K562 (cell line): ENCODE results near the gene OTULIN. TPM values are rescaled to one million over a fixed set of nuclear protein-coding genes. Genes with fewer than 3 reads are reported as not detected.
A peak's percentile ranks its signal among the peaks of the same experiment; 100 is the strongest.

ENCODE experiments used
- ARID2 ChIP-seq: fragments of 450-650 bp; IDR thresholded peaks from 2 replicates; pipeline ENCODE4 v1.6.1; 2017; ENCODE audit warnings: antibody characterized with exemption, mild to moderate bottlenecking
- BDP1 ChIP-seq: IDR thresholded peaks from 3 replicates; pipeline ENCODE4 v1.6.1; 2011; ENCODE audit not compliant: insufficient read length, insufficient read depth
- CREB1 ChIP-seq, 2 experiments: sonication (generic) in 1 of 2; formaldehyde crosslinking in 1 of 2; IDR thresholded peaks; 2 replicates each; pipeline versions ENCODE4 v1.6.1 to v1.8.0; 2012 to 2022; ENCODE audit warnings: inconsistent platforms in 1 of 2, mild to moderate bottlenecking in 1 of 2, missing genetic modification reagents in 1 of 2, moderate library complexity in 1 of 2
- FOXJ3 ChIP-seq: sonication (generic); formaldehyde crosslinking; IDR thresholded peaks from 2 replicates; pipeline ENCODE4 v1.4.0; 2020; ENCODE audit warnings: mild to moderate bottlenecking, missing genetic modification reagents
- FOXK2 ChIP-seq, 2 experiments: fragments of 450-650 bp; IDR thresholded peaks in 1 of 2; conservative IDR thresholded peaks in 1 of 2; 2 replicates each; pipeline ENCODE4 v1.6.1; 2016; ENCODE audit warnings: low read depth in 2 of 2, mild to moderate bottlenecking in 1 of 2
- HNRNPH1 ChIP-seq: fragments of 200-400 bp; formaldehyde crosslinking; optimal IDR thresholded peaks from 2 replicates; pipeline ENCODE3; 2017; ENCODE audit warnings: low read depth, mild to moderate bottlenecking, low read length, moderate library complexity
- KDM1A ChIP-seq, 2 experiments: fragments of 450-650 bp; IDR thresholded peaks; 2 replicates each; pipeline ENCODE4 v1.6.1; 2016; ENCODE audit warnings: mild to moderate bottlenecking in 2 of 2
- MBD2 ChIP-seq: sonication (generic); IDR thresholded peaks from 2 replicates; pipeline ENCODE4 v1.6.1; 2016; ENCODE audit warnings: low read depth, borderline replicate concordance
- NRF1 ChIP-seq, 2 experiments: fragments of 450-650 bp; IDR thresholded peaks in 1 of 2; conservative IDR thresholded peaks in 1 of 2; 2 replicates each; pipeline ENCODE4 v1.6.1; 2014; ENCODE audit warnings: mild to moderate bottlenecking in 2 of 2
- PCBP2 ChIP-seq: fragments of 200-400 bp; formaldehyde crosslinking; IDR thresholded peaks from 2 replicates; pipeline ENCODE4 v1.6.1; 2018; ENCODE audit warnings: low read length, low read depth, mild to moderate bottlenecking, moderate library complexity; ENCODE audit not compliant: poor library complexity, severe bottlenecking
- PHB ChIP-seq: fragments of 250-450 bp; sonication (Bioruptor Pico); IDR thresholded peaks from 2 replicates; pipeline ENCODE4 v1.5.0; 2021
- POLR3G ChIP-seq: IDR thresholded peaks from 2 replicates; pipeline ENCODE4 v1.6.1; 2011; ENCODE audit not compliant: insufficient read length, insufficient replicate concordance; ENCODE audit errors: extremely low read depth
- SAFB ChIP-seq: fragments of 200-400 bp; formaldehyde crosslinking; IDR thresholded peaks from 2 replicates; pipeline ENCODE4 v1.6.1; 2017; ENCODE audit warnings: low read depth, low read length, borderline replicate concordance
- SPI1 ChIP-seq: IDR thresholded peaks from 2 replicates; pipeline ENCODE4 v1.6.1; 2011; ENCODE audit warnings: low read depth, low read length, control low read depth, borderline replicate concordance
- TEAD1 ChIP-seq, 2 experiments: fragments of 450-650 bp in 1 of 2; sonication (generic) in 1 of 2; formaldehyde crosslinking; IDR thresholded peaks; 2 replicates each; pipeline versions ENCODE4 v1.4.0 to v1.8.0; 2020 to 2022; ENCODE audit warnings: mild to moderate bottlenecking in 2 of 2, missing genetic modification reagents in 1 of 2
- TOE1 ChIP-seq, 2 experiments: fragments of 450-650 bp in 1 of 2; sonication (generic) in 1 of 2; formaldehyde crosslinking in 1 of 2; IDR thresholded peaks; 2 replicates each; pipeline versions ENCODE4 v1.7.1 to v1.8.0; 2016 to 2022; ENCODE audit warnings: borderline replicate concordance in 2 of 2, mild to moderate bottlenecking in 2 of 2, antibody characterized with exemption in 1 of 2, inconsistent platforms in 1 of 2, low read depth in 1 of 2, missing genetic modification reagents in 1 of 2, moderate library complexity in 1 of 2
- ZBTB7A ChIP-seq: IDR thresholded peaks from 2 replicates; pipeline ENCODE4 v1.6.1; 2011; ENCODE audit warnings: low read depth, mild to moderate bottlenecking, low read length, moderate library complexity, borderline replicate concordance; ENCODE audit not compliant: control insufficient read depth
- ZEB2 ChIP-seq: fragments of 450-650 bp; IDR thresholded peaks from 2 replicates; pipeline ENCODE4 v1.6.1; 2016
- ZKSCAN1 ChIP-seq: fragments of 150-350 bp; IDR thresholded peaks from 2 replicates; pipeline ENCODE4 v1.6.1; 2016; ENCODE audit warnings: low read depth, low read length
- ZNF140 ChIP-seq: fragments of 250-450 bp; sonication (Bioruptor Pico); IDR thresholded peaks from 2 replicates; pipeline ENCODE4 v1.8.0; 2021; ENCODE audit warnings: moderate library complexity, mild to moderate bottlenecking, inconsistent platforms
- ZNF143 ChIP-seq: sonication (generic); formaldehyde crosslinking; IDR thresholded peaks from 2 replicates; pipeline ENCODE4 v1.9.0; 2022; ENCODE audit warnings: mild to moderate bottlenecking, missing genetic modification reagents
- ZNF764 ChIP-seq: fragments of 250-450 bp; sonication (Bioruptor Pico); IDR thresholded peaks from 2 replicates; pipeline ENCODE4 v1.4.0; 2020; ENCODE audit warnings: low read depth, mild to moderate bottlenecking, moderate library complexity
- polyA plus RNA-seq, 8 experiments: library from polyadenylated mRNA; depleted of rRNA in 4 of 8; stranded (reverse) in 5 of 8; unstranded in 3 of 8; fragments of >200 nt; fragmentation: Nextera tagmentation in 2 of 8; fragmentation: Illumina TruSeq in 1 of 8; extraction: Ambion mirVana in 2 of 8; extraction: Trizol in 1 of 8; gene quantifications; 2 replicates each; pipeline versions ENCODE4 v1.2.1 to v1.2.3, GENCODE V29; 2011 to 2014; ENCODE audit warnings: inconsistent platforms in 1 of 8, missing spikeins in 1 of 8
- total RNA-seq, 7 experiments: library from RNA; depleted of rRNA in 6 of 7; stranded (reverse); fragments of >200 nt in 6 of 7; fragmentation: Illumina TruSeq in 2 of 7; extraction: Trizol in 2 of 7; gene quantifications; 2 replicates each; pipeline versions ENCODE4 v1.2.1 to v1.2.3, GENCODE V29; 2011 to 2021; ENCODE audit warnings: low replicate concordance in 1 of 7
- TF ChIP-seq, protein P1 (sequence below): fragments of 250-450 bp; sonication (Bioruptor Pico); IDR thresholded peaks from 2 replicates; pipeline ENCODE4 v1.4.0; 2020; ENCODE audit warnings: borderline replicate concordance
- TF ChIP-seq, protein P2 (sequence below): fragments of 450-650 bp; IDR thresholded peaks from 2 replicates; pipeline ENCODE4 v1.6.1; 2017; ENCODE audit warnings: antibody characterized with exemption, mild to moderate bottlenecking

OTULIN gene
- total and polyA plus RNA-seq, 9 of the 15 experiments (the other 6 are each of a cell fraction or from before 2014, with no cell fraction given) = 3.3 to 33.6 (median 20.1) TPM

DNA sequence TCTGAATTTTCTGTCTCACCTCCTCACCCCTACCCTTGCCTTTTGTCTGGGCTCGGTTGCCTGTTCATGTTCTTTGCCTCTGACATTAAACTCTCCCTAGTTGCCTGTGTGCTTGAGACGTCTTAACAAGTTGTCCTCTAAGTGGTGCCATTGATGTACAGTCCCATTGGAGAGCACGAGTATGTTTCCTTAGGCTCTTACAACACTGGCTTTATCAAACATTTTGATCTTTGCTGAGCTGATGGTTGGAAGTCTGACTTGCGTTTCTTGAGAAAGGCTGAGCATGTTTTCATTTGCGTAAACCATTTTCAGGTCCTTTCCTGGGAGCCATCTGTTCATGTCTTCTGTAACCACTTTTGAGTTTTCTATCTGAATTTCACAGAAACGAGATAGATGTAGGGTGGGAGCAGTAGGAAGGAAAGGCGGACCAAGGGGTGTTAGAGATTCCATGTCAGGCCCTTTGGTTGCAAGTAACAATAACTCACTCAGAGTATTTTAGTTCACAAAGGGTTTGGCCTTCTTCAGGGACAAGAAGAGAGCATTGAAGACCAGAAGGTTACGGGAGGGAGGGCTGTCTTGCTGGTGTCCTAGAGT, 35.4 kb downstream of the OTULIN start (continued):
- TF ChIP-seq POLR3G (no peak), HNRNPH1 (no peak), ZNF140 (no peak), ZNF764 (CRISPR knock-in tag) (no peak), BDP1 (no peak), TOE1 (IDR thresholded peaks at IDR 0.05; ENCODE audit: borderline replicate concordance) (no peak), TOE1 (CRISPR knock-in tag; IDR thresholded peaks at IDR 0.05; ENCODE audit: borderline replicate concordance, low read depth) (no peak), ZNF143 (CRISPR knock-in tag) (no peak), MBD2 (no peak), ZBTB7A (no peak), KDM1A (IDR thresholded peaks at IDR 0.05) (no peak), PCBP2 (no peak), ZKSCAN1 (no peak), FOXK2 (conservative IDR thresholded peaks at IDR 0.05 in 1 of 2, IDR thresholded peaks at IDR 0.05 in 1 of 2; ENCODE audit: low read depth in 2 of 2) (peak; percentile 64 to 73; a peak in 2 of 4 replicates), ZEB2 (no peak), ARID2 (no peak), TEAD1 (CRISPR knock-in tag; IDR thresholded peaks at IDR 0.05) (no peak), SAFB (no peak), PHB (no peak), CREB1 (IDR thresholded peaks at IDR 0.05) (no peak), CREB1 (CRISPR knock-in tag; IDR thresholded peaks at IDR 0.05) (no peak), FOXJ3 (CRISPR knock-in tag) (no peak), NRF1 (conservative IDR thresholded peaks at IDR 0.05 in 1 of 2, IDR thresholded peaks at IDR 0.05 in 1 of 2) (0 out of 4 replicates have a peak, but pooled peaks of 1 of the 2 experiments have one; percentile 14), SPI1 (no peak)
- TF ChIP-seq, protein P1, sequence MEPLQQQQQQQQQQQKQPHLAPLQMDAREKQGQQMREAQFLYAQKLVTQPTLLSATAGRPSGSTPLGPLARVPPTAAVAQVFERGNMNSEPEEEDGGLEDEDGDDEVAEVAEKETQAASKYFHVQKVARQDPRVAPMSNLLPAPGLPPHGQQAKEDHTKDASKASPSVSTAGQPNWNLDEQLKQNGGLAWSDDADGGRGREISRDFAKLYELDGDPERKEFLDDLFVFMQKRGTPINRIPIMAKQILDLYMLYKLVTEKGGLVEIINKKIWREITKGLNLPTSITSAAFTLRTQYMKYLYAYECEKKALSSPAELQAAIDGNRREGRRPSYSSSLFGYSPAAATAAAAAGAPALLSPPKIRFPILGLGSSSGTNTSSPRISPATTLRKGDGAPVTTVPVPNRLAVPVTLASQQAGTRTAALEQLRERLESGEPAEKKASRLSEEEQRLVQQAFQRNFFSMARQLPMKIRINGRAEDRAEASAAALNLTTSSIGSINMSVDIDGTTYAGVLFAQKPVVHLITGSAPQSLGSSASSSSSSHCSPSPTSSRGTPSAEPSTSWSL (CRISPR knock-in tag) = no peak
- TF ChIP-seq, protein P2, sequence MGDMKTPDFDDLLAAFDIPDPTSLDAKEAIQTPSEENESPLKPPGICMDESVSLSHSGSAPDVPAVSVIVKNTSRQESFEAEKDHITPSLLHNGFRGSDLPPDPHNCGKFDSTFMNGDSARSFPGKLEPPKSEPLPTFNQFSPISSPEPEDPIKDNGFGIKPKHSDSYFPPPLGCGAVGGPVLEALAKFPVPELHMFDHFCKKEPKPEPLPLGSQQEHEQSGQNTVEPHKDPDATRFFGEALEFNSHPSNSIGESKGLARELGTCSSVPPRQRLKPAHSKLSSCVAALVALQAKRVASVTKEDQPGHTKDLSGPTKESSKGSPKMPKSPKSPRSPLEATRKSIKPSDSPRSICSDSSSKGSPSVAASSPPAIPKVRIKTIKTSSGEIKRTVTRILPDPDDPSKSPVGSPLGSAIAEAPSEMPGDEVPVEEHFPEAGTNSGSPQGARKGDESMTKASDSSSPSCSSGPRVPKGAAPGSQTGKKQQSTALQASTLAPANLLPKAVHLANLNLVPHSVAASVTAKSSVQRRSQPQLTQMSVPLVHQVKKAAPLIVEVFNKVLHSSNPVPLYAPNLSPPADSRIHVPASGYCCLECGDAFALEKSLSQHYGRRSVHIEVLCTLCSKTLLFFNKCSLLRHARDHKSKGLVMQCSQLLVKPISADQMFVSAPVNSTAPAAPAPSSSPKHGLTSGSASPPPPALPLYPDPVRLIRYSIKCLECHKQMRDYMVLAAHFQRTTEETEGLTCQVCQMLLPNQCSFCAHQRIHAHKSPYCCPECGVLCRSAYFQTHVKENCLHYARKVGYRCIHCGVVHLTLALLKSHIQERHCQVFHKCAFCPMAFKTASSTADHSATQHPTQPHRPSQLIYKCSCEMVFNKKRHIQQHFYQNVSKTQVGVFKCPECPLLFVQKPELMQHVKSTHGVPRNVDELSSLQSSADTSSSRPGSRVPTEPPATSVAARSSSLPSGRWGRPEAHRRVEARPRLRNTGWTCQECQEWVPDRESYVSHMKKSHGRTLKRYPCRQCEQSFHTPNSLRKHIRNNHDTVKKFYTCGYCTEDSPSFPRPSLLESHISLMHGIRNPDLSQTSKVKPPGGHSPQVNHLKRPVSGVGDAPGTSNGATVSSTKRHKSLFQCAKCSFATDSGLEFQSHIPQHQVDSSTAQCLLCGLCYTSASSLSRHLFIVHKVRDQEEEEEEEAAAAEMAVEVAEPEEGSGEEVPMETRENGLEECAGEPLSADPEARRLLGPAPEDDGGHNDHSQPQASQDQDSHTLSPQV = peak; percentile 86
